ENCODE results near the gene RNU4-1. TPM values are rescaled to one million over a fixed set of nuclear protein-coding genes. Genes with fewer than 3 reads are reported as not detected.

The RNU4-1 gene
- total and polyA plus RNA-seq, 2 experiments from 2014 or later: 6.0 TPM; not detected in 1

- Histone ChIP-seq H2AFZ (0 out of 2 replicates have a peak overlapping the region, but pooled peaks have one; percentile 5), H3K36me3 (ENCODE audit: insufficient read depth) (no peaks in the 10 kb centered on the region), H3K4me3 (peak overlapping the region; percentile 29), H3F3A (replicated peaks; ENCODE audit: low read depth) (peaks cover 12% of the 10 kb centered on the region), H3K4me1 (ENCODE audit: insufficient read depth) (peaks cover 4% of the 10 kb centered on the region; the same call in 1 of the 2 replicates), H4K20me1 (replicated peaks; ENCODE audit: insufficient read depth) (no peaks in the 10 kb centered on the region), H3K27ac (ENCODE audit: low read depth) (peak overlapping the region; percentile 20; the same call in 1 of the 2 replicates), H3K27me3 (ENCODE audit: insufficient read depth) (no peaks in the 10 kb centered on the region), H3K4me2 (peak overlapping the region; percentile 6), H3K79me2 (replicated peaks; ENCODE audit: insufficient read depth) (no peaks in the 10 kb centered on the region), H3K9me2 (ENCODE audit: insufficient read depth) (no peaks in the 10 kb centered on the region)
- ATAC-seq (peak; percentile 9), DNase-seq (ENCODE audit: low spot score) (peak; percentile 50)
- H3K9me3 Mint-ChIP-seq: no peaks in the 10 kb centered on the region
- TF ChIP-seq EZH2 (IDR thresholded peaks at IDR 0.05; ENCODE audit: low read depth, unreplicated experiment) (no peak), ZNF462 (CRISPR knock-in tag; IDR thresholded peaks at IDR 0.05) (0 out of 2 replicates have a peak, but pooled peaks have one; percentile 4)
- H3K4me1 Mint-ChIP-seq: peaks cover 10% of the 10 kb centered on the region
- peaks cover 8% of the 10 kb centered on the region for H3K27me3 Mint-ChIP-seq (ENCODE audit: insufficient read depth, low read depth, poor library complexity)
- H3K27ac Mint-ChIP-seq: no peak overlapping the region; the same call in 1 of the 2 replicates
- no peaks in the 10 kb centered on the region for H3K36me3 Mint-ChIP-seq (ENCODE audit: low read depth)
- H3K4me3 Mint-ChIP-seq: no peak overlapping the region
Measured at GRCh38 chr12:120290609-120291305, 2.3 kb downstream of the RNU4-1 start.

GRCh38 chr12:120287491-120287890 is 5.5 kb downstream of the RNU4-1 start:
- Histone ChIP-seq H4K20me1 (replicated peaks; ENCODE audit: insufficient read depth) (no peaks in the 10 kb centered on the region), H3K36me3 (ENCODE audit: insufficient read depth) (no peaks in the 10 kb centered on the region), H3K9me2 (ENCODE audit: insufficient read depth) (no peaks in the 10 kb centered on the region), H2AFZ (no peak overlapping the region), H3K4me3 (no peak overlapping the region), H3K4me2 (no peak overlapping the region), H3K27ac (ENCODE audit: low read depth) (no peak overlapping the region), H3K79me2 (replicated peaks; ENCODE audit: insufficient read depth) (no peaks in the 10 kb centered on the region), H3F3A (replicated peaks; ENCODE audit: low read depth) (peaks cover 12% of the 10 kb centered on the region), H3K27me3 (ENCODE audit: insufficient read depth) (no peaks in the 10 kb centered on the region), H3K4me1 (ENCODE audit: insufficient read depth) (peaks cover 4% of the 10 kb centered on the region; the same call in 1 of the 2 replicates)
- DNase-seq (ENCODE audit: low spot score): no peak
- no peak overlapping the region for H3K27ac Mint-ChIP-seq
- H3K9me3 Mint-ChIP-seq: no peaks in the 10 kb centered on the region
- H3K4me3 Mint-ChIP-seq: no peak overlapping the region
- ATAC-seq: no peak
- H3K36me3 Mint-ChIP-seq (ENCODE audit: low read depth): no peaks in the 10 kb centered on the region
- TF ChIP-seq CTCF (conservative IDR thresholded peaks at IDR 0.05; ENCODE audit: low read depth in 2 of 2) (no peak), CREB1 (CRISPR knock-in tag; IDR thresholded peaks at IDR 0.05; ENCODE audit: low read depth) (no peak), EZH2 (IDR thresholded peaks at IDR 0.05; ENCODE audit: low read depth, unreplicated experiment) (no peak), REST (IDR thresholded peaks at IDR 0.05; ENCODE audit: unreplicated experiment) (no peak)
- peaks cover 8% of the 10 kb centered on the region for H3K27me3 Mint-ChIP-seq (ENCODE audit: insufficient read depth, low read depth, poor library complexity)
- peaks cover 12% of the 10 kb centered on the region for H3K4me1 Mint-ChIP-seq

Data from GM23338 (cell line).